ENCODE measurements around the gene INHBB. TPM values are rescaled to one million over a fixed set of nuclear protein-coding genes. Genes with fewer than 3 reads are reported as not detected.

The INHBB gene
- total and polyA plus RNA-seq, 8 donors, result 0.37 to 7.2 (median 0.89) TPM; not detected in 1

GRCh38 chr2:120376679-120377640, 31.0 kb downstream of the INHBB start:
- 72 to 80% (median 77%) methylated on average over 15 to 19 of the region's 19 CpGs for WGBS, 5 donors
- H3K9me3 ChIP-seq, result no peaks in the 10 kb centered on the region
- TF ChIP-seq EP300 (IDR thresholded peaks at IDR 0.05) (no peak), POLR2AphosphoS5 (IDR thresholded peaks at IDR 0.05) (no peak), POLR2A (IDR thresholded peaks at IDR 0.05) (no peak)
- TF ChIP-seq, protein P1, sequence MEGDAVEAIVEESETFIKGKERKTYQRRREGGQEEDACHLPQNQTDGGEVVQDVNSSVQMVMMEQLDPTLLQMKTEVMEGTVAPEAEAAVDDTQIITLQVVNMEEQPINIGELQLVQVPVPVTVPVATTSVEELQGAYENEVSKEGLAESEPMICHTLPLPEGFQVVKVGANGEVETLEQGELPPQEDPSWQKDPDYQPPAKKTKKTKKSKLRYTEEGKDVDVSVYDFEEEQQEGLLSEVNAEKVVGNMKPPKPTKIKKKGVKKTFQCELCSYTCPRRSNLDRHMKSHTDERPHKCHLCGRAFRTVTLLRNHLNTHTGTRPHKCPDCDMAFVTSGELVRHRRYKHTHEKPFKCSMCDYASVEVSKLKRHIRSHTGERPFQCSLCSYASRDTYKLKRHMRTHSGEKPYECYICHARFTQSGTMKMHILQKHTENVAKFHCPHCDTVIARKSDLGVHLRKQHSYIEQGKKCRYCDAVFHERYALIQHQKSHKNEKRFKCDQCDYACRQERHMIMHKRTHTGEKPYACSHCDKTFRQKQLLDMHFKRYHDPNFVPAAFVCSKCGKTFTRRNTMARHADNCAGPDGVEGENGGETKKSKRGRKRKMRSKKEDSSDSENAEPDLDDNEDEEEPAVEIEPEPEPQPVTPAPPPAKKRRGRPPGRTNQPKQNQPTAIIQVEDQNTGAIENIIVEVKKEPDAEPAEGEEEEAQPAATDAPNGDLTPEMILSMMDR (IDR thresholded peaks at IDR 0.05), result no peak
- peaks cover 0 to 48% (median 0%) of the 10 kb centered on the region in 3 donors for H3K27me3 ChIP-seq
- H3K36me3 ChIP-seq, result no peaks in the 10 kb centered on the region
- H3K4me1 ChIP-seq, result no peaks in the 10 kb centered on the region
- no peak overlapping the region for H3K4me3 ChIP-seq
- DNase-seq, result no peak
- intact Hi-C loops (cut with DNase I; ENCODE audit: low total_unique reads), result no loop called here
- no peak overlapping the region for H3K27ac ChIP-seq

GRCh38 chr2:120378605-120379004, 32.7 kb downstream of the INHBB start:
- Histone ChIP-seq H3K4me3 (no peak overlapping the region), H3K27ac (no peak overlapping the region), H3K9me3 (no peaks in the 10 kb centered on the region), H3K4me1 (no peaks in the 10 kb centered on the region), H3K27me3 (peaks cover 0 to 44% (median 0%) of the 10 kb centered on the region in 3 donors), H3K36me3 (no peaks in the 10 kb centered on the region)
- 63 to 89% (median 86%) methylated on average over 3 of the region's 3 CpGs for WGBS, 5 donors
- DNase-seq, result no peak
- TF ChIP-seq POLR2A (IDR thresholded peaks at IDR 0.05) (no peak), POLR2AphosphoS5 (IDR thresholded peaks at IDR 0.05) (no peak), EP300 (IDR thresholded peaks at IDR 0.05) (no peak)
- TF ChIP-seq, protein P1 (IDR thresholded peaks at IDR 0.05), result no peak
- intact Hi-C loops (cut with DNase I; ENCODE audit: low total_unique reads), result no loop called here

DNA sequence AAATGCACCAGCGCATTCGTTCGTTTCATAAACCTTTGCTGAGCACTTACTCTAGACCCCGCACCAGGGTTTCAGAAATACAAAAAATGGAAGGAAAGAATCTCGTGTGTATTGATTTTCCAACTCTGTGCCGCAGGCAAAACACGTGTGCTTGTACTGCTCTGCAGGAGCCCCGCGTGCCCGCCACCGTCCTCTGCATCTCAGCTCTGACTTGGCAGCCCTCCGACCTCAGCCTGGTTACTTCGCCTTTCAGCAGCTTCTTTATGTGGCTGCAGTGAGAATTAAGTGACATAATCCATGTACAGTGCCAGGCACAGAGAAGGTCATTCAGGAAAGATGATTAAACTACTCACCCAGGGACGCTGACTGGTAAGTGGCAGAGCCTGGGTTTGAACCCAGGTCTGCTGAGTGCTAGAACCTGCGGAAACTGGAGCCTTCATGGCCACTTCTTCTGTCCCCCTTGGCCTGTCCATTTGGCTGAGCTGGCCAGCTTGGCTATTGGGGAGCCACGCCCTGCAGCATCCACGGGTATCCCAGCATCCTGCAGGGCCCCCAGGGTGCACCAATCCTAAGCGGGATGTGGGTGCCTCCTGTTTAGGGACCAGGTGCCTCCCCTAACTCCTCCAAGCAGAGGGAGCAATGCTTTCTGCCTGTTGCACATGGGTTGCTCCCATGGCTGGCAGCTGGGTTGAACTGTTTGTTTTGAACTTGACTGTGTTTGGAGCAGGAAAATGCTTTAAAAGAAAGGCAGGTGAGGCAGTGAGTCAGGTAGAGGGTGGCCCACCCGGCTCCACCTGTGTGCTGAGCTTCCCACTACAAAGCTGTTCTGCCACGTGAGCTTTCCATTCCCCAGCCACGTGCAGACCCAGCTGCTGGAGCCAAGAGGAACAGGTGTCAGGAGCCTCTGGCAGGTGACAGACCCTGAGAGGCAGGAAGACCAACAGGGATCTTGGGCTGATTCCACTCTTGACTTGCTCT, 34.3 kb downstream of the INHBB start:
- H3K27me3 ChIP-seq, result peaks cover 0 to 36% (median 0%) of the 10 kb centered on the region in 3 donors
- TF ChIP-seq EP300 (IDR thresholded peaks at IDR 0.05) (no peak), POLR2A (IDR thresholded peaks at IDR 0.05) (no peak), POLR2AphosphoS5 (IDR thresholded peaks at IDR 0.05) (no peak)
- TF ChIP-seq, protein P1 (IDR thresholded peaks at IDR 0.05), result no peak
- no peaks in the 10 kb centered on the region for H3K4me1 ChIP-seq
- intact Hi-C loops (cut with DNase I; ENCODE audit: low total_unique reads), result no loop called here
- no peaks in the 10 kb centered on the region for H3K9me3 ChIP-seq
- no peak overlapping the region for H3K4me3 ChIP-seq
- peak; percentile 27 to 77 for DNase-seq
- 72 to 77% (median 73%) methylated on average over 20 to 21 of the region's 21 CpGs for WGBS, 5 donors
- no peaks in the 10 kb centered on the region for H3K36me3 ChIP-seq
- H3K27ac ChIP-seq, result no peak overlapping the region

GRCh38 chr2:120381192-120381591, 35.3 kb downstream of the INHBB start:
- intact Hi-C loops (cut with DNase I; ENCODE audit: low total_unique reads), result no loop called here
- no peak for DNase-seq
- Histone ChIP-seq H3K27ac (no peak overlapping the region), H3K4me3 (no peak overlapping the region), H3K36me3 (no peaks in the 10 kb centered on the region), H3K4me1 (no peaks in the 10 kb centered on the region), H3K9me3 (no peaks in the 10 kb centered on the region), H3K27me3 (peaks cover 0 to 28% (median 0%) of the 10 kb centered on the region in 3 donors)
- TF ChIP-seq, protein P1 (IDR thresholded peaks at IDR 0.05), result no peak
- TF ChIP-seq EP300 (IDR thresholded peaks at IDR 0.05) (no peak), POLR2AphosphoS5 (IDR thresholded peaks at IDR 0.05) (no peak)
- 77 to 92% (median 90%) methylated on average over 5 to 6 of the region's 6 CpGs for WGBS, 5 donors

All from stomach (tissue), 9 donors.